ENCODE measurements around the gene TRAF6.
"Not testable (repeated sequence)": the region's sequence is repeated elsewhere in the genome, so short reads cannot be mapped to it uniquely, and the experiment has no call there.

Gene TRAF6

GRCh38 chr11:36509694-36510593 lies at the start of gene TRAF6:
Gene TRAF6 (minus strand): TSS chr11:36510272. CDS start chr11:36501515, 8,757 bp downstream.
- DNase-seq: peak; percentile 81 to 86

DNA sequence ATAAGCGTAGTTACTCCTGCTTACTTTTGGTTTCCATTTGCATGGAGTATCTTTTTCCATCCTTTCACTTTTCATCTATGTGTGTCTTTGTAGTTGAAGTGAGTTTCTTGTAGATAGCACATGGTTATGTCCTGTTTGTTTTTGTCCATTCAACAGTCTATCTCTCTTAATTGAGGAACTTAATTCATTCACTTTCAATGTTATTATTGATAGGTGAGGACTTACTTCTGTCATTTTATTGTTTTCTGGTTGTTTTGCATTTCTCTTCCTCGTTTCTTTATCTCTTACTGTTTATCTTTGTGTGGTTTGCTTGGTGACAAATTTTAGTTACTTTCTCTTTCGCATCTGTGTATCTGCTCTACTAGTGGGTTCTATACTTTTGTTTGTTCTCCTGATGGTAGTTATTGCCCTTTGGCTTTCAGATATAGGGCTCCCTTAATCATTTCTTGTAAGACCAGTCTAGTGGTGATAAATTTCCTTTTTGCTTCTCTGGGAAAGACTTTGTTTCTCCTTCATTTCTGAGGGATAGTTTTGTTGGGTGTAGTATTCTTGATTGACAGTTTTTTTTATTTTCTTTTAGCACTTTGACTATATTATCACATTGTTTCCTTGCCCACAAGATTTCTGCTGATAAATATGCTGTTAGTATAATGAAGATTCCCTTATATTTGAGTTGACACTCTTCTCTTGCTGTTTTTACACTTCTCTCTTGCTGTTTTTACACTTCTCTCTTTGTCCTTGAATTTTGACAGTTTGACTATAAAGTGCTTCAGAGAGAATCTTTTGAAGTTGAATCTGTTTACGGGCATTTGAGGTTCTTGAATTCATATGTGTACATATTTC lies 48.7 kb upstream of the TRAF6 start:
- DNase-seq: no peak

DNA sequence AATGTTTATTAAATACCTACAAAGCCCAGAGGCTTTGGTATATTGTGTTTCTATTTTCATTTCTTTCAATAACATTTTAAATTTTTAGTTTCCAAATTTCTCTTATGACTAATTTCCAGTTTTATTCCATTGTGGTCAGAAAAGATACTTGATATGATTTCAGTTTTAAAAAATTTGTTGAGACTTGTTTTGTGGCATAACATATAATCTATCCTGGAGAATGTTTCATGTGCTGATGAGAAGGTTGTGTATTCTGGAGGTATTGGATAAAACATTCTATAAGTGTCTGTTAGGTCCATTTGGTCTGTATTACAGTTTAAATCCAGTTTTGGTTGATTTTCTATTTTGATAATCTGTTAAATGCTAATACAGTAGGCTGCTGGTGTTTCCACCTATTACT lies 47.9 kb upstream of the TRAF6 start:
- DNase-seq: no peak

GRCh38 chr11:36557390-36557789 lies 47.3 kb upstream of the TRAF6 start:
- not testable (repeated sequence) for DNase-seq

- no peak for DNase-seq
Measured at GRCh38 chr11:36550385-36551115, 40.5 kb upstream of the TRAF6 start.

DNA sequence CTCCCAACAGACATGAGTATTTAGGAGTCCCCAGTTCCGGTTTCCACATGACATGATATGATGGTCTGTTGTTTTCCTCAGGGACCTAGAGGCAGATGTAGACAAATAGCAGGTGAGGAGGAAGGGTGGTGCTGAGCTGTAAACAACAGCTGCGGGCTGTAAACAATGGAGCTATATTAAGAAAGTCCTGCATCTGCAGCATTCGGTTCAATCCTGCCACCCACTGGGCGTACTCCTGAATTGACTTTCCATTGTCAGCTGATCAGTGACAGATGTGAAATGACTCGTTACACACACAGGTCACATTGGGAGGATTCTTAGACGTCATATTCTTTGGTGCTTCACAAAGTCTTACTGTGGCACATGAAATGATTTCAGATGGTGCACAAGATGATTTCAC lies 30.9 kb upstream of the TRAF6 start:
- DNase-seq: peak; percentile 36 to 39

DNA sequence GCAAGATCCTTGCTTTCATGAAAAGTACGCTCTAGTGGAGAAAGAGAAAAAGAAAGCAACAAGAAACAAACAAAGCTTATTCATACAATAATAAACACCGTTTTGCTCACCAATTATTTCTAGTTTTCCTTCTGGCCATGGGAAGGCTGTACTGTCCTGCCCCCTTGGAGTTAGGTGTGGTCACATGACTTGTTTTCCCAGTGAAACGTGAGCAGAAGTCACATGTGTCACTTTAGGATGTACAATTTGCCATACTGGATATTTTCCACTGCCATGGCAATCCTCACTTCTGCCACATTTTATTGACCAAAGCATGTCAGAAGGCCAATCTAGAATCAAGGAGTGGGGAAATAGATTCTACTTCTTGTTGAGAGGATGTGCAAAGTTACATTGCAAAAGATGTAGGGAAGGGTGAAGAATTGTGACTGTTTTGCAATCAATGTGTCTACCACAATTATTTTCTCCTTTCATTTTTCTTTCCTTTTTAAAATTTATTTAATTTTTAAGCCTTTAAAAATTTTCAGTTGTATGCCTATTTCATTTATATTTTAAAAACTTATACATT lies 24.3 kb upstream of the TRAF6 start:
- no peak for DNase-seq

DNA sequence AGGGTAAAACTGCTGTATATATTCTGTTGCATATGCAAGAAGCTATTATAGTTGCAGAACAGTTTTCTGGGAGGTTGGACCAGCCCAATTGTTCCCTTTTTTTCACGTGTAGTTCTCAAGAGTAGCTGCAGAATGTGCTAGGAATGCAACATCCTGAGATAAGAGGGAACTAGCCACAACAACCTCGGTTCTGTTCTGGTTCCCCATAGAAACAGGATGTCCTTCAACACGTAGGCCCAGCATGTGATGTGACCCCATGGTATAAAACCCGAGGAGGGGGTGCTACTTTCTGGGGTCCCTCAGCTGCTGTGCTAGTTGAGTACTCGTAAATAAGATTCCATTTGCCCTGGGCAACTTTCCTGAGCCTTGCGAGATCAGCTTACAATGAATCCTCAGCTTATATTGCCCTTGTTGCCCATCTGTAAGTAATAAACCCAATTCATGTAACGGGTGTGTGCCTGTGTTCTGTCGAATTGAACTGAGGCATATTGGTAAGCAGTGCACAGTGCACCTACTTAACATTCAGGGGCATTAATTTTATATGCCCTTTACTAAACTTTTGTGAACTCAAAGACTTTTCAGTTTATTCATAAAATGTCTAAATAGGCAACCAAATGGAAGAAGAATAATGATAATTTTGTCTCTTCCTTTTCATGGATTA lies 23.0 kb upstream of the TRAF6 start:
- peak; percentile 28 to 34 for DNase-seq

GRCh38 chr11:36530840-36531239 lies 20.8 kb upstream of the TRAF6 start:
- DNase-seq: no peak

DNA sequence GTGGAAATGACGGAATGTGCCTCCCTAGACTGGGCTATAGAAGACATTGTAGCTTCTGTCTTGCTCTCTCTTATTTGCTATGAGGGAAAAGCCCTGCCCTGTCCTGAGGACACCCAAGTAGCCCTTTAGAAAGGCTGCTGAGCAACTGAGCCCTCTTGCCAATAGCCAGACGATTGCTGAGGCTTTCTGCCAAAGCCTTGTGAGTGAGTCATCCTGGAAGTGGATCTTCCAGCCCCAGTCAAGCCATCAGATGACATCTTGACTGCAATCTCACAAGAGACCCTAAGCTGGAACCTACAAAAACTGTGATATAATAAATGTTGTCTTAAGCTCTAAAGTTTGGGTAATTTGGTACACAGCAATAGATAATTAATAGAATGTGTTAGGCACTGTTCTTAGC lies 3.9 kb upstream of the TRAF6 start:
- no peak for DNase-seq

DNA sequence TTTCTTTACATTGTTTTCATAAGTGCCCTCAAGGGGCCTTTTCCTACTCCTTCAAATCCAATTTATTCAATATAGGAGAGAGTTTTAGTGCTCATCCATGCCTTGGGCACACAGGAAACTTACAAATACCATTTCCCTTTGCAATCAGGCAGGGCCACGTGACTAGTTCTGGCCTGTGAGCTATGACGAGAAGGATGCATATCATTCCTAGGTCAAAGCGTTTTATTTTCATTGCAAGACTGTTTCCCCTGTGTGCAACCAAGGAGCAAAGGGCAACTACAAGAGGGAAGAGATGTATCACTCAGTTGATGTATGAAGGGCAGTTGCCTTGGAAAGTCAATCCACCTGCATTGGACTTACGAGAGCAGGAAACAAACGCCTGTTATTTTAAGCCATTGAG lies 1.9 kb upstream of the TRAF6 start:
- no peak for DNase-seq

DNA sequence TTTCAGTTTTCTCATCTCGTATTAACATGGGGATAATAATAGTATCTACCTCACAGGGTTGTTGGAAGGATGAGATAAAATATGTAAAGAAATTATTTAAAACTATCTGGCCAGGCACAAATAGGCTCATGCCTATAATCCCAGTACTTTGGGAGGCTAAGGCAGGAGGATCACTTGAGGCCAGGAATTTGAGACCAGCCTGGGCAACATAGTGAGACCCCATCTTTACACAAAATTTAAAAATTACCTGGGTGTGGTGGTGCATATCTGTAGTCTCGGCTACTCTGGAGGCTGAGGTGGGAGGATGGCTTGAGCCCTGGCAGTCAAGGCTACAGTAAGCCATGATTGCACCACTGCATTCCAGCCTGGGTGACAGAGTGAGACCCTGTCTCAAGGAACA lies 990 bp upstream of the TRAF6 start:
- DNase-seq: not testable (repeated sequence)

DNA sequence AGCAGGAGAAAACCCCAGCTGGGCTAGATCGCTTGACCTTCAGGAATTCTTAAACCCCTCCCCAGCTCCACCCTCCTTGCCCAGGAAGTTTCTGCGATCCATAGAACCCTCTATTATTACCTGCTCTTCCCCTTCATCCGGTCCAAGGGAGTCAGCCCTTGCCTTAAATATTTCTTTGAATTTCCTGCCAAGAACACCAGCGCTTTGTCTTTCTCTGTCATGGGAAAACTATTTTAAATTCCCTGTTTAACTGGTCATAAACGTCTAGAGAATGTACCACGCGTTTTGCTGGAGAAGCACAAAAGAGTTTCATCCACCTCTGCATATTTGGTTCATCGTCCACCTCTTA lies 496 bp upstream of the TRAF6 start:
- no peak for DNase-seq

DNA sequence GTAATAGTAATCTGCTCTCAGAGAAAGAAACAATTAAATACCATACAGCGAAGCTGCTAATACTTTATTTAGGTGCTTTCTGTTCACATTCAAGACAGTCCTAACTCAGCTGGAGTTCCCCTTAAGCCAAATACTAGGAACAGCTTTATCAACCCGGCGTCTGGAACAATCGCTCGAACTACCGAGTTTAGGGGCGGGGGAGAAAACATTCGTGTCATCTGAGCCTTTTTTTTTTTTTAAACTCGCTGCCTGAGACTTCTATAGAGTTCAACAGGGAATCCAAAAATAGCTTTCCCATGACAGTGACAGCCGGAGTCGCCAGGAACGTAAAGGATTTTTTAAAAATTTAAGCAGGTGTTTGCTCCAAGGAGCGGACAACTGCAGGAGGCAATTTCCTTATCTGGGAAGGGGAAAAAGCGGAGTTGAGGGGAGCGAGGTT lies 852 bp downstream of the TRAF6 start:
- peak; percentile 16 to 59 for DNase-seq

DNA sequence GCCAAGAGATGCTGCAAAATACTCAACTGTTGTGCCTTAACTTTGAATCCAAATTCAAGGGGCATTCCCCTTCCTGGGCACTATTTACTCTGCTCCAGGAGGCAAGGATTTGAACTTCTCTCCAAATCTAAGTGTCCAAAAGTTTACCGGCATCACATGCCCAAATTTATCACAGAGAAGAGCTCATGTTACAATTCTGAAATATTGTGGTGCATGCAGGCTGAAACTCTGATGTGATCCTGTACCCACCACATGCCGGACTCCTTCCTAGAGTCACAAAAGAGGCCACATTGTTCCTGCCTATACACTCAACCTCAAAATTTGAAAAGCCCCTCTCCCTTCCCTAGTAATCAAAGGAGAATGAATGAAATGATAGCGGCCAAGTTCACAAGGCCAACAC lies 1.3 kb downstream of the TRAF6 start:
- DNase-seq: peak; percentile 16 to 43

- no peak for DNase-seq
Measured at GRCh38 chr11:36507824-36508489, 2.1 kb downstream of the TRAF6 start.

DNA sequence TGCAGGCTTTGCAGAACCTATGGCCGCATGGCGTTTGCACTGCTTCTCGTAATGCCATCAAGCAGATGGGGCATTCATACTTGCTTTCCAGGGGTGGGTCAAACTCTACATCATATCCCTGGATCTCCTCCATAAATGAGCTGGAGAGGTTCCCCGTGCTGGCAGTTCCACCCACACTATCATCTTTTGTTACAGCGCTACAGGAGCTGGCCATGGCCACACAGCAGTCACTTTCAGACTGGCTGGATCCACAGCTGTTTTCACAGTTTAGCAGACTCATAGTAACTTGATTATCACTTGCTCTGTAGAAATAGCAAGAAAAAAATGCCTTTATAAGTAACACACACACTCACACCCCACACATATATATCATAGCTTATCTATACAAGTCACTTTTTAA lies 8.8 kb downstream of the TRAF6 start:
- no peak for DNase-seq

DNA sequence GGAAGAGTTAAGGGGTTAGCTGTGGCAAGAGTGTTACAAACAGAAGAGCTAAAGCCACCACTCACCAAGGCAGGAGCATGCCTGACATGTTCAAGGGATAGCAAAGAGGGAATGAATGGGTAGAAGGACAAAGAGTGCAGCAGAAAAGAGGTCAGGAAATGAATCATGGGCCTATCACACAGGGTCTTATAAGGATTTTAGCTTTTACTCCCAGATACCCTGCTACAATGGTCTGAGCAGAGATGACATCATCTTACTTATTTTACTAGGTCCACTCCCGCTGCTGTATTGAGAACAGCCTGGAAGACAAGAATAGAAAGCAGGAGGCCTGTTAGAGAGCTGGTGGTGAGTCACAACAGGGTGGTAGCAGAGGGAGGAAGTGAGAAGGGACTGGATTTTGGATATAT lies 9.8 kb downstream of the TRAF6 start:
- peak; percentile 77 to 81 for DNase-seq

DNA sequence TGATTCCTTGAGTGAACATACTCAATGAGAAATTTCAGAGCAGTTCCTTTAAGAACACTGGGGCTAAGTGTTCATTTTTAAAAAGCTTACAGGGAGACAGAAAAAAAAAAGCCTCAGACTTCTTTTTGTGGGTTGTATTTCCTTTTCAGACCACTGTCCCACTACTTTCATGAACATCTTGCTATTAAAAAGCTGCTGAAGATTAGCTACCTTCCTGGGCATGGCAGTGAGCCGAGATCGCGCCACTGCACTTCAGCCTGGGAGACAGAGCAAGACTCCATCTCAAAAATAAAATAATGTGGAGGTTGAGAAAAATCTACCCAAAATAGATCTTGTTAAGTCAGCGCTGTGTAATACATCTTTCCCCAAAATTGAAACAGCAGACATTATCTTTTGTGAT lies 10.8 kb downstream of the TRAF6 start:
- DNase-seq: peak; percentile 35 to 42

GRCh38 chr11:36498721-36499120 lies 11.4 kb downstream of the TRAF6 start:
- DNase-seq: no peak

- no peak for DNase-seq
Measured at GRCh38 chr11:36493332-36493731, 16.7 kb downstream of the TRAF6 start.

Data from Kasumi-1 (cell line).